KOPT-K1 (cell line): ENCODE data around the gene GPRIN1.
"Not testable (repeated sequence)": the region's sequence is repeated elsewhere in the genome, so short reads cannot be mapped to it uniquely, and the experiment has no call there.

Experiments used
- H3K27ac ChIP-seq: fragments of 200-600 bp; sonication (generic); 2 replicates; pipeline ENCODE4 v1.5.1; 2016; ENCODE audit warnings: antibody characterized with exemption, mild to moderate bottlenecking, low read depth, low read length; ENCODE audit not compliant: poor library complexity, severe bottlenecking
- H3K36me3 ChIP-seq: fragments of 200-600 bp; sonication (generic); 2 replicates; pipeline ENCODE4 v1.5.1; 2017; ENCODE audit warnings: antibody characterized with exemption, mild to moderate bottlenecking, low read length, moderate library complexity; ENCODE audit not compliant: insufficient read depth
- H3K9me3 ChIP-seq: fragments of 200-600 bp; sonication (generic); 2 replicates; pipeline ENCODE4 v1.5.1; 2017; ENCODE audit warnings: antibody characterized with exemption, low read length, mild to moderate bottlenecking; ENCODE audit not compliant: insufficient read depth, poor library complexity, severe bottlenecking

The GPRIN1 gene

DNA sequence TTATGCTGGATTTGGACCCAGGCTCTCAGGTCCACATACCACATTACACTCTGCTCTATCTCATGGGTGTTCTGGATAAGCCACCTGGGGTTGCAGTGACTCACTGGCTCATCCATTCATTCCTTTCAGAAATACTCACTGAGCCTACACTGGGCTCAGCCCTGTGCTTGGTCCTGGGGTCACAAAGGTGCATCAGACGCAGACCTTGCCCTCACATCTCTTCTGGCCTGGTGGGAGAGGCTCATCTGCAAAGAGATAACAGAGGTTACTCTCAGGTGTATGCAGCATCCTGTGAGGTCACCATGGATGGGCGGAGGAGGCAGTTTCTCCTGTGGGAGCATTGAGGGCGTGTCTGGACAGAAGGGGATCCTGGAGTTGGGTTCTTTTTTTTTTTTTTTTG is 48.7 kb downstream of the GPRIN1 start:
- Histone ChIP-seq H3K9me3 (no peaks in the 10 kb centered on the region), H3K27ac (no peak overlapping the region), H3K36me3 (no peaks in the 10 kb centered on the region)

GRCh38 chr5:176560364-176560763 is 49.6 kb downstream of the GPRIN1 start:
- Histone ChIP-seq H3K27ac (no peak overlapping the region), H3K36me3 (no peaks in the 10 kb centered on the region), H3K9me3 (no peaks in the 10 kb centered on the region)

DNA sequence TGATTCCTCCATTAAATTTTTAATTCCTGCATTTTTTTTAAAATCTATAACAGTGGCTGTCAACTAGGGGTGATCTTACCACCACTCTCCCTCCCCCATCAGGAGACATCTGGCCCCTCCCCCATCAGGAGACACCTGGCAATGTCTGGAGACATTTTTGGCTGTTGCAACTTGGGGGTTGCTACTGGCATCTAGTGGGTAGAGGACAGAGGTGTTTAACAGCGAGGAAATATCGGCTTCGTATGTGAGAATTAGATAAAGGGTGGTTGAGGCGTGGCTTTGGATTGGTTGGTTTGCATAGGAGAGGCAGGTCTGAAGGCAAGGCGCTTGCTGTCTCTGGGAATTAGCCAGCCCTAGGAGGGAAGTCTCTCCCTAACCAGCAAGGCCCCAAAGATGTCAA is 50.3 kb downstream of the GPRIN1 start:
- no peak overlapping the region for H3K27ac ChIP-seq
- H3K9me3 ChIP-seq: no peaks in the 10 kb centered on the region
- no peaks in the 10 kb centered on the region for H3K36me3 ChIP-seq

- Histone ChIP-seq H3K27ac (no peak overlapping the region), H3K36me3 (no peaks in the 10 kb centered on the region), H3K9me3 (no peaks in the 10 kb centered on the region)
These were observed 52.1 kb downstream of the GPRIN1 start for GRCh38 chr5:176557846-176558245.

DNA sequence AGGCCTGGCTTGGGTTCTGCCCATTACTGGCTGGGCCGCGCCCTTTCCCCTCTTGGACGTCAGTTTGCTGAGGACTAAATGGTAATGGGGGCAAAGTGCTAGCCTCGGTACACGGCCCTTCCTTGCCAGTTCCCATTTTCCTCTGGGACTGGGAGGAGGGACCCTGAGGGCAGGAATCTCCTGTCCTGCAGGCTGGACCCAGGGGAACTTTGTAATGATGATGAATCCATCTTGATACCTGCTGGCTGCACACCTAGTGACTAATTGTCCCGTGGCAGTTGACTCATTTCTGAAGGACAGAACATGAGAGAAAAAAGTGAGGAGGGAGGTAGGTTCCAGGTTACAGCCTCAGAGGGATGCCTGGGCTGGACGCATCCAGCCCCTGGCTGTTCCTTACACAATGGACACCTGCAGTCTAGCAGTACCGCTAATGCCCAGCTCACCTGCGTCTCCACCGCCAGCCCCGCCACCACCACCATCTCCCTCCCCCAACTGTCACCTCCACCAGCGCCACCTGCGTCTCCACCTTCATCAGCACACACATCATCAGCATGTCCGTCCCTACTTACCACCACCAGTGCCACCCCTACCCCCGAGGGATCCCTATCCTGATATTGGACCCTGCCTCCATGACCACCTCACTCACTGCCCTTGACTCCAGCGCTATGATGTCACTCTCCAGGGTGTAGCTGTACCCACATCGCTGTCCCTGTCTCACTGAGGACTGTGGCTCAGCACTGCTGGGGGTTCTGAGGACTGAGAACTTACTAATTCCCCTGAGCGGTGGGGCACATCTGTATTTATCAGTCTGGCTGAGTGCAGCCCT is 56.5 kb downstream of the GPRIN1 start:
- Histone ChIP-seq H3K9me3 (no peaks in the 10 kb centered on the region), H3K36me3 (no peaks in the 10 kb centered on the region), H3K27ac (no peak overlapping the region)

- no peak overlapping the region for H3K27ac ChIP-seq
- no peaks in the 10 kb centered on the region for H3K36me3 ChIP-seq
- no peaks in the 10 kb centered on the region for H3K9me3 ChIP-seq
These were observed 57.6 kb downstream of the GPRIN1 start for GRCh38 chr5:176552332-176552869.

GRCh38 chr5:176550937-176551336 is 59.0 kb downstream of the GPRIN1 start:
- H3K27ac ChIP-seq, H3K9me3 ChIP-seq, H3K36me3 ChIP-seq: not testable (repeated sequence)

GRCh38 chr5:176550275-176550831 is 59.6 kb downstream of the GPRIN1 start:
- Histone ChIP-seq H3K9me3 (no peaks in the 10 kb centered on the region), H3K36me3 (no peaks in the 10 kb centered on the region), H3K27ac (no peak overlapping the region)

GRCh38 chr5:176549871-176550270 is 60.1 kb downstream of the GPRIN1 start:
- Histone ChIP-seq H3K9me3 (no peaks in the 10 kb centered on the region), H3K27ac (no peak overlapping the region)

DNA sequence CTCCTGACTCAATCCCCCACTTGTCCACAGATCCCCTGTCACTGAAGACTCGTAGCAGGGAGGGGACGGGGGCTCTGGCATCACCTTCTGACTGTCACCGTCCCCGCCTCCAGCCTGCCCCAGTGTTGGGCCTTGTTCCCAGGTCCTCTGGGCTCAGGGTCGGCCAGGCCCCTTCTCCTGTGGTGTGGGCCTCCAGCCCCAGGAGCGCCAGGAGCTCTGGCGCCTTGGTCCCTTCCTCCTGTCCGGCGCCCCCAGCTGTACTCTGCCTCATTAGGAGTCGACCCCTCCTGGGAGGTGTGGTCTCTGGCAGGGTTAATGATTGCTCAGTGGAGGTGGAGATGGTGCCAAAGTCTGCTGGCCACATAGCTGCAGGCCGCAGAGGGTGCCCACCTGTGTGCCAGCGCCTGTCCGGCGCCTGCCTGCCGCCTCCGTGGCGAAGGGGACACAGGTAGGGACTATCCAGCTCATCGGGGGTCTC is 61.0 kb downstream of the GPRIN1 start, which contains the start of gene CDHR2:
TSS of gene CDHR2 (plus strand) at position 376 of the 478 bp plus-strand sequence. CDS start 16,011 bp downstream, outside the sequence.
- H3K27ac ChIP-seq: no peak within 1 kb of the TSS
- H3K9me3 ChIP-seq: no peaks in the 10 kb centered on the region

More at GRCh38 chr5:176549871-176550270, 60.1 kb downstream of the GPRIN1 start:
- no peaks in the 10 kb centered on the region for H3K36me3 ChIP-seq

DNA sequence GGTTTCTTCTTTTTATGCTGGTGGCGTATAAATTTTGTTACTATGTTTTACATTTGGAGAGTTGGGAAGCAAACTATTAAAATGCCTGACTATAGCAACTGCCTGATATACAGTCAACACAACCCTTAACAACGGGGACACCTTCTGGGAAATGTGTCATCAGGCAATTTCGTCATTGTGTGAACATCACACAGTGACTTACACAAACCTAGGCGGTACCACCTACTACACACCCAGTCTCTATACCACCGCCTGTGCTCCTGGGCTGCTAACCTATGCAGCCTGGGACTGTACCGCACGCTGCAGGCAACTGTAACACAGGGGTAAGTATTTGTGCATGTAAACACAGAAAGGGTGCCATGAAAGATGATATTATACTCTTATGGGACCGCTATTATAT is 62.2 kb downstream of the GPRIN1 start:
- Histone ChIP-seq H3K36me3 (no peaks in the 10 kb centered on the region), H3K27ac (no peak overlapping the region), H3K9me3 (no peaks in the 10 kb centered on the region)

More for the DNA sequence above, 61.0 kb downstream of the GPRIN1 start, which contains the start of gene CDHR2:
- H3K36me3 ChIP-seq: no peaks in the 10 kb centered on the region
